ENCODE data around the gene MUSK.
"Not testable (repeated sequence)": the region's sequence is repeated elsewhere in the genome, so short reads cannot be mapped to it uniquely, and the experiment has no call there.

The MUSK gene

GRCh38 chr9:110810262-110810976 lies 141.8 kb downstream of the MUSK start:
- no peak for DNase-seq (ENCODE audit: low spot score)

- DNase-seq (ENCODE audit: low spot score): no peak
Observed at GRCh38 chr9:110812886-110813285, 144.3 kb downstream of the MUSK start.

GRCh38 chr9:110814159-110814558 lies 145.6 kb downstream of the MUSK start:
- DNase-seq (ENCODE audit: low spot score): no peak

GRCh38 chr9:110815361-110815760 lies 146.8 kb downstream of the MUSK start:
- DNase-seq (ENCODE audit: low spot score): no peak

- no peak for DNase-seq (ENCODE audit: low spot score)
Observed at GRCh38 chr9:110820381-110820780, 151.8 kb downstream of the MUSK start.

GRCh38 chr9:110821064-110821463 lies 152.5 kb downstream of the MUSK start:
- no peak for DNase-seq (ENCODE audit: low spot score)

GRCh38 chr9:110825129-110825528 lies 156.5 kb downstream of the MUSK start:
- not testable (repeated sequence) for DNase-seq (ENCODE audit: low spot score)

GRCh38 chr9:110825950-110826349 lies 157.4 kb downstream of the MUSK start:
- DNase-seq (ENCODE audit: low spot score): no peak

- DNase-seq (ENCODE audit: low spot score): not testable (repeated sequence)
Observed at GRCh38 chr9:110826400-110826799, 157.8 kb downstream of the MUSK start.

- DNase-seq (ENCODE audit: low spot score): no peak
Observed at GRCh38 chr9:110828264-110828663, 159.7 kb downstream of the MUSK start.

GRCh38 chr9:110830495-110830894 lies 161.9 kb downstream of the MUSK start:
- no peak for DNase-seq (ENCODE audit: low spot score)

- DNase-seq (ENCODE audit: low spot score): no peak
Observed at GRCh38 chr9:110832926-110833325, 164.3 kb downstream of the MUSK start.

- DNase-seq (ENCODE audit: low spot score): no peak
Observed at GRCh38 chr9:110835404-110835803, 166.8 kb downstream of the MUSK start.

GRCh38 chr9:110835859-110836271 lies 167.3 kb downstream of the MUSK start:
- no peak for DNase-seq (ENCODE audit: low spot score)

- DNase-seq (ENCODE audit: low spot score): no peak
Observed at GRCh38 chr9:110837401-110838005, 168.9 kb downstream of the MUSK start.

GRCh38 chr9:110842169-110842568 lies 173.6 kb downstream of the MUSK start:
- no peak for DNase-seq (ENCODE audit: low spot score)

GRCh38 chr9:110842986-110843385 lies 174.4 kb downstream of the MUSK start:
- no peak for DNase-seq (ENCODE audit: low spot score)

GRCh38 chr9:110844121-110844520 lies 175.5 kb downstream of the MUSK start:
- DNase-seq (ENCODE audit: low spot score): no peak

GRCh38 chr9:110846215-110846614 lies 177.6 kb downstream of the MUSK start:
- DNase-seq (ENCODE audit: low spot score): no peak

GRCh38 chr9:110847671-110848070 lies 179.1 kb downstream of the MUSK start:
- no peak for DNase-seq (ENCODE audit: low spot score)

- peak; percentile 35 for DNase-seq (ENCODE audit: low spot score)
Observed at GRCh38 chr9:110850401-110851135, 182.0 kb downstream of the MUSK start.
